Glutamatergic neuron (in vitro differentiated cells): ENCODE measurements around the gene TCERG1L. TPM values are rescaled to one million over a fixed set of nuclear protein-coding genes. Genes with fewer than 3 reads are reported as not detected.

Experiments used
- DNase-seq: peaks from one replicate; pipeline ENCODE4 v3.0.0; 2022
- H3K27ac Mint-ChIP-seq: one replicate; pipeline ENCODE4 v1.8.0; 2020; ENCODE audit warnings: mild to moderate bottlenecking, mixed read lengths, inconsistent platforms; ENCODE audit not compliant: unreplicated experiment
- H3K27me3 Mint-ChIP-seq: one replicate; pipeline ENCODE4 v1.8.0; 2020; ENCODE audit warnings: mild to moderate bottlenecking, moderate library complexity, mixed read lengths, inconsistent platforms; ENCODE audit not compliant: unreplicated experiment
- H3K36me3 Mint-ChIP-seq: one replicate; pipeline ENCODE4 v1.8.0; 2020; ENCODE audit warnings: mild to moderate bottlenecking, mixed read lengths, inconsistent platforms; ENCODE audit not compliant: unreplicated experiment
- H3K4me1 Mint-ChIP-seq: one replicate; pipeline ENCODE4 v1.8.0; 2020; ENCODE audit warnings: mild to moderate bottlenecking, low read depth, mixed read lengths, inconsistent platforms; ENCODE audit not compliant: unreplicated experiment
- H3K4me3 Mint-ChIP-seq: one replicate; pipeline ENCODE4 v1.8.0; 2020; ENCODE audit warnings: mild to moderate bottlenecking, mixed read lengths, inconsistent platforms; ENCODE audit not compliant: unreplicated experiment
- H3K9me3 Mint-ChIP-seq: one replicate; pipeline ENCODE4 v1.8.0; 2020; ENCODE audit warnings: mild to moderate bottlenecking, moderate library complexity, mixed read lengths, inconsistent platforms; ENCODE audit not compliant: unreplicated experiment
- CTCF ChIP-seq: fragments of 200-600 bp; sonication (generic); IDR thresholded peaks from one replicate; pipeline ENCODE4 v1.5.0; 2021; ENCODE audit not compliant: partially characterized antibody, unreplicated experiment
- total RNA-seq: library from RNA; stranded (reverse); fragmentation: NEBNext Ultra II Directional; extraction: Animal tissue kit (Norgen Biotek cat#: 25700); gene quantifications from one replicate; pipeline ENCODE4 v1.2.1, GENCODE V29; 2021; ENCODE audit not compliant: unreplicated experiment

Gene TCERG1L
- total RNA-seq, 1 donor from 2014 or later = 2.2 TPM

GRCh38 chr10:131251146-131251541 is 60.4 kb downstream of the TCERG1L start:
- no peak overlapping the region for H3K4me3 Mint-ChIP-seq
- peaks cover 4% of the 10 kb centered on the region for H3K36me3 Mint-ChIP-seq
- peaks cover 8% of the 10 kb centered on the region for H3K27me3 Mint-ChIP-seq
- peaks cover 5% of the 10 kb centered on the region for H3K4me1 Mint-ChIP-seq
- no peak for DNase-seq
- H3K27ac Mint-ChIP-seq = no peak overlapping the region
- no peak for TF ChIP-seq CTCF
- H3K9me3 Mint-ChIP-seq = peaks cover 10% of the 10 kb centered on the region

- Mint-ChIP-seq H3K27ac (no peak overlapping the region), H3K4me1 (peaks cover 2% of the 10 kb centered on the region), H3K9me3 (peaks cover 10% of the 10 kb centered on the region), H3K4me3 (no peak overlapping the region), H3K36me3 (peaks cover 4% of the 10 kb centered on the region), H3K27me3 (peaks cover 8% of the 10 kb centered on the region)
- no peak for DNase-seq
- no peak for TF ChIP-seq CTCF
Observed at GRCh38 chr10:131250454-131251145, 60.9 kb downstream of the TCERG1L start.

GRCh38 chr10:131249955-131250344 is 61.6 kb downstream of the TCERG1L start:
- no peak for TF ChIP-seq CTCF
- peaks cover 4% of the 10 kb centered on the region for H3K36me3 Mint-ChIP-seq
- no peak for DNase-seq
- no peaks in the 10 kb centered on the region for H3K4me1 Mint-ChIP-seq
- no peak overlapping the region for H3K4me3 Mint-ChIP-seq
- peaks cover 10% of the 10 kb centered on the region for H3K9me3 Mint-ChIP-seq
- H3K27me3 Mint-ChIP-seq = peaks cover 8% of the 10 kb centered on the region
- no peak overlapping the region for H3K27ac Mint-ChIP-seq

GRCh38 chr10:131249238-131249954 is 62.1 kb downstream of the TCERG1L start:
- Mint-ChIP-seq H3K27ac (no peak overlapping the region), H3K27me3 (peaks cover 4% of the 10 kb centered on the region), H3K9me3 (peaks cover 6% of the 10 kb centered on the region), H3K4me1 (no peaks in the 10 kb centered on the region), H3K4me3 (no peak overlapping the region), H3K36me3 (peaks cover 4% of the 10 kb centered on the region)
- no peak for DNase-seq
- no peak for TF ChIP-seq CTCF
